SU-DHL-6 (cell line): ENCODE data around the gene SLC9A2.

Source experiments
- H2AFZ ChIP-seq: fragments of 200-600 bp; sonication (generic); 2 replicates; pipeline ENCODE4 v1.6.1; 2014; ENCODE audit warnings: low read depth, mild to moderate bottlenecking, moderate library complexity, mixed read lengths, antibody characterized with exemption, low read length; ENCODE audit not compliant: severe bottlenecking
- H3F3A ChIP-seq: fragments of 200-600 bp; shearing (Covaris generic); 2 replicates; pipeline ENCODE4 v1.6.0; 2016; ENCODE audit warnings: antibody characterized with exemption, mild to moderate bottlenecking; ENCODE audit not compliant: insufficient read depth
- H3K27ac ChIP-seq: fragments of 200-600 bp; sonication (generic); 2 replicates; pipeline ENCODE4 v1.5.1; 2016; ENCODE audit warnings: low read depth, mild to moderate bottlenecking, low read length, moderate library complexity, mixed read lengths
- H3K27me3 ChIP-seq: fragments of 200-600 bp; sonication (generic), shearing (Covaris generic); 2 replicates; pipeline ENCODE4 v1.6.0; 2014; ENCODE audit warnings: mild to moderate bottlenecking, low read length
- H3K36me3 ChIP-seq: fragments of 200-600 bp; sonication (generic); 2 replicates; pipeline ENCODE4 v1.6.1; 2014; ENCODE audit warnings: mild to moderate bottlenecking, low read length, mixed read lengths
- H3K4me2 ChIP-seq: fragments of 300-600, 200-600 bp; shearing (Covaris generic), sonication (generic); 2 replicates; pipeline ENCODE4 v1.6.0; 2014; ENCODE audit warnings: low read length, low read depth, mild to moderate bottlenecking; ENCODE audit not compliant: poor library complexity, severe bottlenecking
- H3K4me3 ChIP-seq: fragments of 200-600 bp; sonication (generic); 2 replicates; pipeline ENCODE4 v1.5.1; 2014; ENCODE audit warnings: antibody characterized with exemption, low read length, mild to moderate bottlenecking, mixed read lengths; ENCODE audit not compliant: insufficient read depth, poor library complexity, severe bottlenecking
- H3K79me2 ChIP-seq: fragments of 200-600 bp; sonication (generic); 2 replicates; pipeline ENCODE4 v1.6.1; 2014; ENCODE audit warnings: mild to moderate bottlenecking, low read length, moderate library complexity; ENCODE audit not compliant: insufficient read depth
- H3K9ac ChIP-seq: fragments of 200-600 bp; sonication (generic); 2 replicates; pipeline ENCODE4 v1.7.0; 2014; ENCODE audit warnings: mild to moderate bottlenecking, low read length
- H3K9me2 ChIP-seq: fragments of 200-600 bp; sonication (generic); replicated peaks from 2 replicates; pipeline ENCODE4 v1.6.1; 2014; ENCODE audit warnings: low read length; ENCODE audit not compliant: insufficient read depth
- H3K9me3 ChIP-seq: fragments of 200-600 bp; sonication (generic); 2 replicates; pipeline ENCODE4 v1.6.1; 2014; ENCODE audit warnings: low read length, mixed read lengths; ENCODE audit not compliant: insufficient read depth
- H4K20me1 ChIP-seq: fragments of 200-600 bp; sonication (generic); 2 replicates; pipeline ENCODE4 v1.6.1; 2014; ENCODE audit warnings: low read depth, mild to moderate bottlenecking, antibody characterized with exemption, low read length, moderate library complexity, mixed read lengths
- CTCF ChIP-seq: fragments of 200-600 bp; sonication (generic); IDR thresholded peaks from one replicate; pipeline ENCODE4 v1.5.1; 2017; ENCODE audit warnings: antibody characterized with exemption, mild to moderate bottlenecking, low read length, moderate library complexity; ENCODE audit not compliant: insufficient read depth, poor library complexity, severe bottlenecking
- EZH2phosphoT487 ChIP-seq: fragments of 200-600 bp; sonication (generic), shearing (Covaris generic); conservative IDR thresholded peaks from 2 replicates; pipeline ENCODE4 v1.6.1; 2018; ENCODE audit warnings: mild to moderate bottlenecking, antibody characterized with exemption, low read length, moderate library complexity, mixed read lengths

Gene SLC9A2

DNA sequence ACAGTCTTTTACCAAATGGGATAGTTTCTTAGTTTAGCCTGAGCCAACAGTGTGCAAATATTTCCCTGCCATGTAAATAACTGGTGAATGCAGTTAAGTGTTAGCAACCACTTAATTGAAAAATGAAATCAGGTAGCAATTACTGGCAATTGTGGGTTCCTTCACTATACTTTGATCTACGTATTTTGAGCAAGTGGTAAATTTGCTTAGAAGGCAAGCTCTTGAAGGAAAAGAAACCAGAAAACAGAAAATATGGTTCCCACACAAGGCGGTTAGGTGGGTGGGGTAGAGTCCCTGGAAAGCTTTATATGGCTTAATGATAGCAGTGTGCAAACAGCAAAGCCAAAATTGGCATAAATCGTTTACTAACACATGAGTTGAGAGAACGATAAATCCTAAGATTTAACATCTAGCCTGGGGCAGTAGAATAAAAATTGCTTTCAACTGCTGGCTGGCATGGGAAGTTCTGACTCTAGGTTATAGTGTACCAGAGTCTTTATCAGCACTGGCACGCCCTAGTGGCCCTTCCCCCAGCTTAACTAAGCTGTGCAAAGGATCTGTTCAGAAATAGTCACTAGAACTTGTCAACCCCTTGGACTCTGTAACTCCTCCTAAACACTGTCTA lies 17.0 kb downstream of the SLC9A2 start:
- H3K4me3 ChIP-seq = no peak overlapping the region
- H3K9me2 ChIP-seq = no peaks in the 10 kb centered on the region
- H2AFZ ChIP-seq = no peak overlapping the region
- H3K27me3 ChIP-seq = no peaks in the 10 kb centered on the region
- H3K9ac ChIP-seq = no peak overlapping the region
- H3K4me2 ChIP-seq = no peak overlapping the region
- no peaks in the 10 kb centered on the region for H4K20me1 ChIP-seq
- no peak overlapping the region for H3K27ac ChIP-seq
- no peaks in the 10 kb centered on the region for H3K9me3 ChIP-seq
- H3K79me2 ChIP-seq = no peaks in the 10 kb centered on the region
- TF ChIP-seq EZH2phosphoT487 (no peak), CTCF (no peak)
- no peaks in the 10 kb centered on the region for H3K36me3 ChIP-seq
- no peaks in the 10 kb centered on the region for H3F3A ChIP-seq

DNA sequence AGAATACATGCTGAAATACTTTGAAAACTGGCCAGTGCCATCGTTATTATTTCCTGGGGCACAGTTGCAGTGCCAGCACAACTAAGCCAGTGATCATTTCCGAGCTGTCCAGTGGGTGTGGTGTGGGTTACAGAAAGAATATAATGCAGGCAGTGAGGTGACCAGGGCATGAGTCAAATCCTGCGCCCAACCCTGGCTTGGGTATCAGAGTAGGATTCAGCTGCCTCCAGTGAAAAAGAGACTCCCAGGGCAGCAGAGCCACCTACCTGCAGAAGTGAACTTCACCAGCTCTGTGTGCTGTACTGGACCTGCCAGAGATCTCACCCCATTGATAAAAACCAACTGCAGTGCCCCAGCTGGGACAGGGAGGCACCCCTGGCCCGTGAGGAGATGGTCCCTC lies 18.0 kb downstream of the SLC9A2 start:
- no peak for TF ChIP-seq EZH2phosphoT487
- TF ChIP-seq CTCF = no peak
- Histone ChIP-seq H3K4me3 (no peak overlapping the region), H3F3A (no peaks in the 10 kb centered on the region), H4K20me1 (no peaks in the 10 kb centered on the region), H3K4me2 (no peak overlapping the region), H2AFZ (no peak overlapping the region), H3K36me3 (no peaks in the 10 kb centered on the region), H3K9me3 (no peaks in the 10 kb centered on the region), H3K27me3 (no peaks in the 10 kb centered on the region), H3K9me2 (no peaks in the 10 kb centered on the region), H3K27ac (no peak overlapping the region), H3K9ac (no peak overlapping the region), H3K79me2 (no peaks in the 10 kb centered on the region)

GRCh38 chr2:102639429-102639828 lies 20.1 kb downstream of the SLC9A2 start:
- H3K9me2 ChIP-seq = no peaks in the 10 kb centered on the region
- no peak overlapping the region for H3K4me3 ChIP-seq
- no peaks in the 10 kb centered on the region for H3K9me3 ChIP-seq
- no peaks in the 10 kb centered on the region for H4K20me1 ChIP-seq
- no peak overlapping the region for H2AFZ ChIP-seq
- TF ChIP-seq CTCF = no peak
- TF ChIP-seq EZH2phosphoT487 = no peak
- H3K27me3 ChIP-seq = no peaks in the 10 kb centered on the region
- H3K79me2 ChIP-seq = no peaks in the 10 kb centered on the region
- no peak overlapping the region for H3K27ac ChIP-seq
- no peaks in the 10 kb centered on the region for H3F3A ChIP-seq
- H3K36me3 ChIP-seq = no peaks in the 10 kb centered on the region
- H3K4me2 ChIP-seq = no peak overlapping the region
- H3K9ac ChIP-seq = no peak overlapping the region
